Left colon (tissue), 2 donors: ENCODE results near the gene MAS1L. TPM values are rescaled to one million over a fixed set of nuclear protein-coding genes. Genes with fewer than 3 reads are reported as not detected.
"Not testable (repeated sequence)": the region's sequence is repeated elsewhere in the genome, so short reads cannot be mapped to it uniquely, and the experiment has no call there.

ENCODE experiments used
- ATAC-seq: fragments of 200-7000 bp; cut with Tn5 transposase; one replicate; pipeline ENCODE4 v1.9.1; 2020; ENCODE audit warnings: mild to moderate bottlenecking, moderate library complexity
- DNase-seq, 2 donors: peaks; one replicate each; pipeline ENCODE4 v3.0.0-alpha.2; 2020
- intact Hi-C, 2 donors: fragments of 100-400 bp; cut with DNase I in 1 of 2; cut with micrococcal nuclease in 1 of 2; formaldehyde crosslinking; loops; one replicate each; pipeline versions ENCODE4 v1.11.2 to v1.14.0; 2022; cut with DNase I, micrococcal nuclease
- total RNA-seq, 2 donors: library from RNA; stranded (reverse); fragmentation: NEBNext Ultra II Directional; extraction: Animal tissue kit (Norgen Biotek cat#: 25700); gene quantifications; one replicate each; pipeline ENCODE4 v1.2.1, GENCODE V29; 2021
- donor health status: DM: no; HTN: no; CAD: no.
- donor health status: DM: yes; HTN: yes; CAD: no.

Gene MAS1L
- total RNA-seq, 2 donors from 2014 or later = 0.28 TPM; not detected in 1

DNA sequence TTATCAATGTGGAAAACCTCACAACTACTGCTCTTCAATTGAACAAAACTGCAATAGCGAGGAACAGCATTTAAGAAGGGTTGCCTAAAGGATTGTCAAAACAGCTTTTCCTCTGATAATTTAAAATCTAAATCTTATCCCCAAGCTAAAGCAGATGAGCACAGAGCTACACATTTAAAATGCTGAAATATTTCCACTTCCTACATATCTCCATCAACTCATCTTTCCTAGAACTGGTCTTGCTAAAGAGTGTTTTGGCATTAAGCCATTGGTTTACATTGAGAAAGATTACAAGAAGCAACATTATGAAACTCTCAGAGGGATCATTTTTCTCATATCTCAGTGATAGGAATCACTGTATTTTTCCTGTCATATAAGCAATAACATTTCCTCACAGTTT lies 45.0 kb downstream of the MAS1L start:
- ATAC-seq (no peak), DNase-seq (no peak)
- intact Hi-C loops = no loop called here

DNA sequence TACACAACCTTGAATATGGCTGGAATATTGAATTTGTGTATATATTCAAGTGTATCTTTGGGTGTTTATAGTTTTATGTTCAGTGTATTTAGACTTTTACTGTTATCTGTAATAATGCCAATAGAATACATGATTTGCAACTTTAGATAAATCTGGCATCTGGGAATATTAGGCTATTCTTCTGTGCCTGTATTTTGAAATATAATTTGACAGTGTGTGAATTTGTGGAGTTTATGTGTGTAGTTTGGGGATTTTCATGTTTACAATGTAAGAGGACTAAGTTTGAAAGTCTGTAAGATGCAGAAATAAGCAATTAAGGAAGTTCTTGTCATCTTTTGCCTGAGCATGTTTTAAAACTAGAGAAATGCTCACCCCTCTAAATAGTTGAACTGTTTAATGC lies 48.8 kb downstream of the MAS1L start, which contains the start of gene OR10C1:
Gene OR10C1, plus strand, starts transcription at position 301 of the 400 bp plus-strand sequence. CDS start 710 bp downstream, outside the sequence.
- ATAC-seq (no peak), DNase-seq (no peak)
- intact Hi-C loops = no loop called here

DNA sequence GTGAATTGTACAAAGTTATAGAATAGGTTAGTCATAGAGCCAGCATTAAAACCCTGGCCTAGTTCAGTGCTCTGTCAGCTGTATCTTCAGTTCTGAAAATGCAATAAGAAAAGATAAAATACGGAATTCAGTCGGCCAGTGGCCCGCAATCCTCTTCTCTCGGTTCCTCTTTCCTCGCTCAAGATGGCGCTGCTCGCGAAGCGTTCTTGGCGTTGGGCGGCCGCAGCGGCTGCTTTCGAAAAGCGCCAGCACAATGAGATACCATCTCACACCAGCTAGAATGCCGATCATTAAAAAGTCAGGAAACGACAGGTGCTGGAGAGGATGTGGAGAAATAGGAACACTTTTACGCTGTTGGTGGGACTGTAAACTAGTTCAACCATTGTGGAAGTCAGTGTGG lies 51.0 kb downstream of the MAS1L start:
- DNase-seq, intact Hi-C loops, ATAC-seq: not testable (repeated sequence)

Other genes starting within 250 kb of the MAS1L start
- gene OR14J1, start 186.3 kb downstream of the MAS1L start, total RNA-seq = not detected
- gene OR5V1, start 119.1 kb downstream of the MAS1L start, total RNA-seq = not detected
- gene OR12D3, start 112.7 kb downstream of the MAS1L start, total RNA-seq = not detected
- not detected for gene OR12D2, start 92.3 kb downstream of the MAS1L start, total RNA-seq
- not detected for gene OR12D1, start 73.0 kb downstream of the MAS1L start, total RNA-seq
- gene OR10C1, start 48.6 kb downstream of the MAS1L start, total RNA-seq = not detected
- not detected for gene OR11A1, start 30.9 kb downstream of the MAS1L start, total RNA-seq
- not detected for gene OR2H1, start 30.8 kb downstream of the MAS1L start, total RNA-seq
- gene UBD, start 71.8 kb upstream of the MAS1L start, total RNA-seq = 1 to 10 TPM; 2.3 to 2.7 TPM
- gene OR2H2, start 97.2 kb upstream of the MAS1L start, total RNA-seq = not detected
- 10 to 100 TPM; 16.7 to 21.8 TPM for gene GABBR1, start 145.2 kb upstream of the MAS1L start, total RNA-seq
- not detected for gene MOG, start 169.1 kb upstream of the MAS1L start, total RNA-seq
- not detected for gene ZFP57, start 193.2 kb upstream of the MAS1L start, total RNA-seq
- 100 to 1,000 TPM; 184 to 188 TPM for gene HLA-F, start 235.5 kb upstream of the MAS1L start, total RNA-seq